OCI-M2 (cell line): ENCODE measurements around the gene ZMYND10.
A peak's percentile ranks its signal among the peaks of the same experiment; 100 is the strongest.

ENCODE experiments used
- DNase-seq: peaks from one replicate; lab custom pipeline; 2025; ENCODE audit not compliant: unreplicated experiment; lab: John Stamatoyannopoulos, UW

Gene ZMYND10

GRCh38 chr3:50350213-50350526 lies 4.6 kb upstream of the ZMYND10 start:
- DNase-seq, result no peak

GRCh38 chr3:50347187-50347813 lies 1.8 kb upstream of the ZMYND10 start:
- DNase-seq, result no peak

DNA sequence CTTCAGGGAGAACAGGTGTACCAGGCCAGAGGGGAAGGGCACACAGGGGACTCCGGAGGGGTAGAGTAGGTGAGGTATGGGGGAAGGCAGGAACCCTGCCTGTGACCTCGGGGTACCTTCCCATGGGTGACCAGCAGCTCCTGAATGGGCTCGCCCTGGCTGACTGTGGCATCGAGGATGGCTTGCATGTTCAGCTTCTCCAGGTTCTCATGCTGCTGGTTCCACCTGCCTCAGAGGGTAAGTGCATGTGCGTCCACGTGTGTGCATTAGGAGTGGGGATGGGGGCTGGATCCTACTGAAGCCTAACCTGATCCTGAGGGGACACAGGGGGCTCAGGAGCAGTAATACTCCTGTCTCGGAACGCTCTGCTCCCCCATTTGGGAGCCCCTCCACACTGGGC lies 524 bp downstream of the ZMYND10 start:
- no peak for DNase-seq

DNA sequence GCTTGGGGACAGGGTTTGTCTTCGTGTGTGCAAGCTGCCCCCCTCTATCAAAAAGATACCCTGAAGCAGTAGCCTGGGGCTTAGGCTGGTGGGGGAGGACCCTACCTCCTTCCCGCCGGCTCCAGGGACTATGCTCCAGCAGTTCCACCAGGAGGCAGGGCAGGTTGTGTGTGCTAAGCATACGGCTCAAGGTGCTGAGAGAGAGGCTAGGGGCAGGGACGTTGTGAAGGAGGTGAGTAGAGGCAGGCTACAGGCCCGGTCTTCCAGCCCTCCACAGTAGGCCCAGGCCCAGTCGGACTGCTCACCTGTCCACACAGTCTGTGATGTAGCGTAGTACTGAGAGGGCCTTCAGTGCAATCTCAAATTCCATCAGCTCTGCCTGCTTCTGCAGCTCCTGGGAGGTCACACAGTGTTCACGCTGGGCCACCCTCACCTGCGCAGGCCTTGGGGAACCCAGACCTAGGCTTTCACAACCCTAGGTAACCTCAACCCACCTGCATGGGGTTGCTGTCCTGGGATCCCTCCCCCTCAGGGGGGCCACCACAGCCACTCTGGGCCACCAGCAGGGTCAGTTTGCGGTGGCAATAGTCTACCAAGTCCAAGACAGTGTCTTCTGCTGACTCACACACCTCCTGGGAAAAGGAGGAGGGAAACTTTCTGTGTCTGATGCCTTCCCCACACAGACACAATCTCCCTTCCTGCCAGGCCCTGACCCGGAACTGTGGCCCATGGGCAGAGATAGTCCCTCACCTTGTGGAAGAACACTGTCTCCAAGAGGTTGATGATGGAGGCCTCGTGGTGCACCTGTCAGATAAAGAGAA lies 2.5 kb downstream of the ZMYND10 start:
- no peak for DNase-seq

- DNase-seq, result no peak
Observed at GRCh38 chr3:50341996-50342650, 3.4 kb downstream of the ZMYND10 start.

DNA sequence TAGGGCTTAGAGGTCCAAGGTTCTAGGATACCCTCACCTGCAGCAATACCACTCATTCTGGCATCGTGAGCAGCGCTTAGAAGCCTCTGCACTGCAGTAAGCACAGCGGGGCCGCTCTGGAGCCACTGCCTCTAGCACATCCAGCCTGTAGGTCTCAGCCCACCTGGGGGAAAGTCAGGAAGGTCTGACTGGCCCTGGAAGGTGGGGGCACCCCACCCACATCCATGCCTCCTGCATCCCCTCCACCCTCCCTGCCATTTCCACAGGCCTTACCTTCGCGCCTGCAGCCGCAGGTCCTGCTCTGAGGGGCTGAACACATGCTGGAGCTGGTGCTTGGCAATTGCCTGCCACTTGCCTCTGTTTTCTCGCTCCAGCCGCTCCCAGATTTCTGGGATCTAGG lies 4.0 kb downstream of the ZMYND10 start:
- no peak for DNase-seq

- DNase-seq, result no peak
Observed at GRCh38 chr3:50340448-50341329, 4.8 kb downstream of the ZMYND10 start, which contains the start of gene RASSF1. Gene RASSF1, minus strand, starts transcription at chr3:50340836. Its CDS starts 31 bp downstream, at chr3:50340805.

GRCh38 chr3:50340147-50340447 lies 5.4 kb downstream of the ZMYND10 start:
- no peak for DNase-seq

DNA sequence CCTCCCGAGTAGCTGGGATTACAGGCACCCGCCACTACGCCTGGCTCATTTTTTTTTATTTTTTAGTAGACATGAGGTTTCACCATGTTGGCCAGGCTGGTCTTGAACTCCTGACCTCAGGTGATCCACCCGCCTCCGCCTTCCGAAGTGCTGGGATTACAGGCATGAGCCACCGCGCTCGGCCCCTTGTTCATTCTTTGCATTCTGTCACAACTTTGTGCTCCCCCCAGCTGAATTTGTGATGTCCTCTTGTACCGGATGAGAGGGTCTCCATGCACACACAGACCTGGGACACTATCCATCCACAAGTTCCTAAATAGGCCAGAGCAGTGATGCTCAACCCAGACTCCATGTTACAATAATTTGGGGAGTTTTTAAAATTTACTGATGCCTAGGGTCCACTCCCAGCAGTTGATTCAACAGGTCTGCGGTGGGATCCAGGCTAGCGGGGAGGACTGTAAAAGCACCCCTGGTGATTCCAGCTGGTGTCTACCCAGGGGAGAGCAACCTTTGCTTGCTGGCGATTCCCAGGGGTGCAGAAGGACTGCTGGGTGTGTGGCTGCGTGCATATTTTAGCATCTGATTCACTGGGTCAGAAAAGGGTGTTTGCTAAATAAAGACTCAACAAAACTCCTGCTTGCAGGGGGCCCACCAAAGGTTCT lies 5.9 kb downstream of the ZMYND10 start:
- DNase-seq, result no peak

DNA sequence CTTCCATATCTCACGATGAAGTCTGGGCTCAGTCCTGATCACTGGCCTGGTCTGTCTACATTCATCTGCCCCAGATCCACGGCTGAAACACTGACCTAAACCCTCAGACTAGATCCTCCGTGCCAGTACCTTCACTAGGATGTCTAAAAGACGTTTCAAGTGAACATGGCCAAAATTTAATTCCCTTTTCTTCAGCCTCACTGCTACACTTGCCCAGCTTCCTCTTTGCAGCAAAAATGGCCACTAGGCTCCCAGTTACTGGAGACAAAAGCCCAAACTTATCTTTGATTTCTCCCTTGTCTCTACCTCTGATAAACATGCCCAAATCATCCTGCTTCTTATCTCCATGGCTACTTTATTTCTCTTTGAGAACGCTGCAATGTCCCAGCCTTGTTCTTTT lies 6.6 kb downstream of the ZMYND10 start:
- DNase-seq, result no peak

DNA sequence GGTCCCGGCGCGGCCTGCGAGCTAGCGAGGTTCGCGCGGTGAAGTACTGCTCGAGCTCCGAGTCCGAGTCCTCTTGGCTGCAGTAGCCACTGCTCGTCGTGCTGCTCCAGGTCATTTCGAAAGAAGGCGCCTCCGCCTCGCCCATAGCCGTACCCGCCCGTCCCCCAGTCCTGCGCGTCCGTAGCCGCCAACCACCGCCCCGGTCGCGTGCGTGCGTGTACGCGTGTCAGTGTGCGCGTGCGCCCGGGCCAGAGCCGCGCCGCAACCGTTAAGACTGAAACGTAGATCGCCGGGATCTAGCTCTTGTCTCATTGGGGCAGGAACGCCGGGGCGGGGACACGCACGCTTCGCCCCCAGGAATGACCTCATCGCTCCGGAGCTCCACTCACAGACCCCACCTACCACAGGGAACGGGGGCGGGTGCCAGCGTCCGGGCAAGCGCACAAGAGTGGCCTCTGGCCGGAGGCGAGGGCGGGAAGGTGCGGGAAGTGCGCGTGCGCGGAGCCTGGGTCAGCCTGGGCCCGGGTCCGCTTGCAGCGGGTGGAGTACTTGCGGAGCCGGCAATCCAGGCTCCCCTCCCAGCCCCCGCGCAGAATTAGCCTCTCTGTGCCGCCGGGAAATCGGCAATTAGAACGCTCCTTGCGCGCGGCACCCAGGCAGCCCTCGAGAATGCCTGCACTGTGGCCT lies 8.2 kb downstream of the ZMYND10 start:
- peak; percentile 63 for DNase-seq

- DNase-seq, result no peak
Observed at GRCh38 chr3:50336452-50337174, 8.9 kb downstream of the ZMYND10 start.

DNA sequence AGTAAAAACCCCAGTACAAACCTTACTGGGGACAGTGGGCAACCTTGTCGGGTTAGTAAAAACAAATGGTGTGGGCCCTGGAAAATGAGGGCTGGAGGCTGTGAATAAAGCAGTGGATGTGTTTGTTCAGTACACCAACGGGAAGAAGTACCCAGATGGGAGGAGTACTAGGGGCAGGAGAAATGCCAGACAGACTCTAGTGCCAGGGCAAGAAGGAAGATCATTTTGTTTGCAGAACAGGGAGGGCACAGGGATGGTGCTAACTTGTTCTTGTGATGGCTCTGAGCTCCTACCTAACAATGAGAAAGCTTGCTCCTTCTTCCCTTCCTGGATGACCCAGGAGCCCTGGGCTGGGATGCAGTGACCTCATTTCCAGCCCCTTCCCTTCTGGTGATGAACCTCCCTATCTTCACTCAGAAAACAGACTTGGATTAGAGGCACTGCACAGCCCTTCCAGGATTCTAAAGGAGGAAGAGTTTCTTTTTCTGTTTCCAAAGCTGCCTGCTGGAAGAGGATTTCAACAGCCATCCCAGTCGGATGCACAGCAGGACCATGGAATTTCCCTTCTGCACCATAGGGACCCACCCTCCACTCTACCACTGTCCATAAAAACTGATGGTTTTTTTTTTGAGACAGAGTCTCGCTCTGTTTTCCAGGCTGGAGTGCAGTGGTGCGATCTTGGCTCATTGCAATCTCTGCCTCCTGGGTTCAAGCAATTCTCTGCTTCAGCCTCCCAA lies 11.0 kb downstream of the ZMYND10 start:
- no peak for DNase-seq

GRCh38 chr3:50333744-50334328 lies 11.7 kb downstream of the ZMYND10 start:
- DNase-seq, result no peak

GRCh38 chr3:50331364-50331907 lies 14.1 kb downstream of the ZMYND10 start:
- no peak for DNase-seq

- no peak for DNase-seq
Observed at GRCh38 chr3:50330330-50330729, 15.2 kb downstream of the ZMYND10 start.

- peak; percentile 79 for DNase-seq
Observed at GRCh38 chr3:50327943-50328691, 17.4 kb downstream of the ZMYND10 start, which contains the start of gene TUSC2. Gene TUSC2, minus strand, starts transcription at chr3:50328223. Its CDS starts 124 bp downstream, at chr3:50328099.
